Measurements from ENCODE around the gene ITGA1. TPM values are rescaled to one million over a fixed set of nuclear protein-coding genes. Genes with fewer than 3 reads are reported as not detected.
A peak's percentile ranks its signal among the peaks of the same experiment; 100 is the strongest.
"Not testable (repeated sequence)": the region's sequence is repeated elsewhere in the genome, so short reads cannot be mapped to it uniquely, and the experiment has no call there.

Gene ITGA1
- total RNA-seq, 1 donor from 2014 or later = 62.3 TPM

GRCh38 chr5:52948418-52949076 is 160.8 kb downstream of the ITGA1 start:
- no peak for DNase-seq (ENCODE audit: low spot score)

GRCh38 chr5:52950686-52951085 is 163.0 kb downstream of the ITGA1 start:
- no peak for DNase-seq (ENCODE audit: low spot score)

- DNase-seq (ENCODE audit: low spot score) = no peak
Observed at GRCh38 chr5:52952483-52952882, 164.8 kb downstream of the ITGA1 start.

GRCh38 chr5:52956014-52956413 is 168.3 kb downstream of the ITGA1 start:
- no peak for DNase-seq (ENCODE audit: low spot score)

- no peak for DNase-seq (ENCODE audit: low spot score)
Observed at GRCh38 chr5:52956915-52957747, 169.4 kb downstream of the ITGA1 start.

GRCh38 chr5:52961274-52961681 is 173.6 kb downstream of the ITGA1 start:
- no peak for DNase-seq (ENCODE audit: low spot score)

- no peak for DNase-seq (ENCODE audit: low spot score)
Observed at GRCh38 chr5:52963636-52964035, 175.9 kb downstream of the ITGA1 start.

GRCh38 chr5:52964138-52964537 is 176.4 kb downstream of the ITGA1 start:
- DNase-seq (ENCODE audit: low spot score) = no peak

- DNase-seq (ENCODE audit: low spot score) = not testable (repeated sequence)
Observed at GRCh38 chr5:52976157-52976556, 188.4 kb downstream of the ITGA1 start.

GRCh38 chr5:52977264-52977897 is 189.7 kb downstream of the ITGA1 start:
- no peak for DNase-seq (ENCODE audit: low spot score)

GRCh38 chr5:52981507-52981906 is 193.8 kb downstream of the ITGA1 start:
- no peak for DNase-seq (ENCODE audit: low spot score)

GRCh38 chr5:52983731-52984636 is 196.3 kb downstream of the ITGA1 start:
- DNase-seq (ENCODE audit: low spot score) = no peak

- DNase-seq (ENCODE audit: low spot score) = no peak
Observed at GRCh38 chr5:52985306-52985705, 197.6 kb downstream of the ITGA1 start.

GRCh38 chr5:52987711-52988331 is 200.1 kb downstream of the ITGA1 start:
- no peak for DNase-seq (ENCODE audit: low spot score)

GRCh38 chr5:52988335-52989024 is 200.8 kb downstream of the ITGA1 start:
- no peak for DNase-seq (ENCODE audit: low spot score)

- peak; percentile 89 for DNase-seq (ENCODE audit: low spot score)
Observed at GRCh38 chr5:52989025-52989780, 201.5 kb downstream of the ITGA1 start, which contains the start of gene ITGA2. TSS of gene ITGA2 (plus strand) at chr5:52989352. CDS start at chr5:52989469, 117 bp downstream.

GRCh38 chr5:52989781-52990527 is 202.2 kb downstream of the ITGA1 start:
- peak; percentile 89 for DNase-seq (ENCODE audit: low spot score)

- DNase-seq (ENCODE audit: low spot score) = no peak
Observed at GRCh38 chr5:52990528-52990925, 202.8 kb downstream of the ITGA1 start.
